Mesenchymal stem cell (in vitro differentiated cells and primary cell): ENCODE results near the gene ZNF644.
"Not testable (repeated sequence)": the region's sequence is repeated elsewhere in the genome, so short reads cannot be mapped to it uniquely, and the experiment has no call there.

Experiments
- DNase-seq: peaks from one replicate; pipeline ENCODE4 v3.0.0-alpha.2; 2013
- H2AFZ ChIP-seq: one replicate; pipeline ENCODE4 v1.6.1; 2013; ENCODE audit warnings: low read depth, mild to moderate bottlenecking, control low read depth, inconsistent platforms, low read length, moderate library complexity
- H2AK5ac ChIP-seq: 2 replicates; pipeline ENCODE4 v1.6.1; 2013; ENCODE audit warnings: low read length, moderate library complexity, mild to moderate bottlenecking, inconsistent platforms; ENCODE audit not compliant: severe bottlenecking
- H2BK120ac ChIP-seq: one replicate; pipeline ENCODE4 v1.6.1; 2013; ENCODE audit warnings: low read depth, mild to moderate bottlenecking, inconsistent platforms, low read length, moderate library complexity
- H2BK12ac ChIP-seq, 2 experiments: one replicate each; pipeline ENCODE4 v1.6.1; 2013; ENCODE audit warnings: inconsistent platforms in 2 of 2, low read length in 2 of 2, mild to moderate bottlenecking in 2 of 2, moderate library complexity in 2 of 2, control low read depth in 1 of 2
- H2BK15ac ChIP-seq: one replicate; pipeline ENCODE4 v1.6.1; 2013; ENCODE audit warnings: mild to moderate bottlenecking, low read depth, inconsistent platforms; ENCODE audit not compliant: poor library complexity, severe bottlenecking
- H2BK5ac ChIP-seq: 2 replicates; pipeline ENCODE4 v1.6.1; 2013; ENCODE audit warnings: low read depth, mild to moderate bottlenecking, low read length, control low read depth, inconsistent platforms; ENCODE audit not compliant: poor library complexity, severe bottlenecking
- H3K14ac ChIP-seq, 2 experiments: one replicate each; pipeline ENCODE4 v1.6.1; 2013; ENCODE audit warnings: inconsistent platforms in 2 of 2, low read length in 2 of 2, control low read depth in 1 of 2, mild to moderate bottlenecking in 1 of 2, moderate library complexity in 1 of 2
- H3K18ac ChIP-seq, 2 experiments: one replicate each; pipeline ENCODE4 v1.6.1; 2013; ENCODE audit warnings: inconsistent platforms in 2 of 2, low read length in 2 of 2, control low read depth in 1 of 2, low read depth in 1 of 2, mild to moderate bottlenecking in 1 of 2
- H3K23ac ChIP-seq, 2 experiments: one replicate each; pipeline ENCODE4 v1.6.1; 2013; ENCODE audit warnings: inconsistent platforms in 2 of 2, low read length in 2 of 2, mild to moderate bottlenecking in 2 of 2, moderate library complexity in 2 of 2, control low read depth in 1 of 2
- H3K27ac ChIP-seq: 2 replicates; pipeline ENCODE4 v1.5.1; 2013; ENCODE audit warnings: mild to moderate bottlenecking, moderate library complexity, low read length, control low read depth, inconsistent platforms; ENCODE audit not compliant: poor library complexity, severe bottlenecking
- H3K27me3 ChIP-seq, 2 experiments: 2 replicates each; pipeline versions ENCODE4 v1.6.1 to v1.7.0; 2013; ENCODE audit warnings: low read length in 2 of 2, mild to moderate bottlenecking in 2 of 2, moderate library complexity in 2 of 2, control low read depth in 1 of 2, inconsistent platforms in 1 of 2; ENCODE audit not compliant: control insufficient read depth in 1 of 2, insufficient read depth in 1 of 2
- H3K36me3 ChIP-seq, 2 experiments: 2 replicates each; pipeline versions ENCODE4 v1.6.1 to v1.7.0; 2013; ENCODE audit warnings: low read length in 2 of 2, control low read depth in 1 of 2, inconsistent platforms in 1 of 2, low read depth in 1 of 2, mild to moderate bottlenecking in 1 of 2; ENCODE audit not compliant: insufficient read depth in 2 of 2, control insufficient read depth in 1 of 2
- H3K4ac ChIP-seq, 2 experiments: one replicate each; pipeline ENCODE4 v1.6.1; 2013; ENCODE audit warnings: inconsistent platforms in 2 of 2, low read length in 2 of 2, mild to moderate bottlenecking in 2 of 2, moderate library complexity in 2 of 2, control low read depth in 1 of 2, low read depth in 1 of 2
- H3K4me1 ChIP-seq: 2 replicates; pipeline ENCODE4 v1.6.1; 2013; ENCODE audit warnings: low read depth, low read length, control low read depth; ENCODE audit not compliant: control insufficient read depth, insufficient read depth
- H3K4me2 ChIP-seq: 2 replicates; pipeline ENCODE4 v1.6.1; 2013; ENCODE audit warnings: low read length, mild to moderate bottlenecking, inconsistent platforms; ENCODE audit not compliant: poor library complexity, severe bottlenecking
- H3K4me3 ChIP-seq, 2 experiments: 2 replicates each; pipeline versions ENCODE4 v1.5.1 to v1.7.0; 2013; ENCODE audit warnings: low read length in 2 of 2, mild to moderate bottlenecking in 2 of 2, control low read depth in 1 of 2, low read depth in 1 of 2; ENCODE audit not compliant: insufficient read depth in 1 of 2
- H3K79me1 ChIP-seq: replicated peaks from 2 replicates; pipeline ENCODE4 v1.6.1; 2013; ENCODE audit warnings: mild to moderate bottlenecking, control low read depth, low read length, inconsistent platforms; ENCODE audit not compliant: poor library complexity, severe bottlenecking
- H3K9ac ChIP-seq: 2 replicates; pipeline ENCODE4 v1.7.0; 2013; ENCODE audit warnings: mild to moderate bottlenecking, low read length, moderate library complexity
- H3K9me3 ChIP-seq: 2 replicates; pipeline ENCODE4 v1.7.0; 2013; ENCODE audit warnings: mild to moderate bottlenecking, low read length; ENCODE audit not compliant: control insufficient read depth
- H4K8ac ChIP-seq: one replicate; pipeline ENCODE4 v1.6.1; 2013; ENCODE audit warnings: inconsistent platforms, mild to moderate bottlenecking, low read length, moderate library complexity
- H4K91ac ChIP-seq: one replicate; pipeline ENCODE4 v1.6.1; 2013; ENCODE audit warnings: mild to moderate bottlenecking, low read length, inconsistent platforms
- WGBS: methylation state at CpG from one replicate; pipeline ENCODE4 v1.1.7; 2013; ENCODE audit warnings: mixed read lengths; 5-methylcytosine and 5-hydroxymethylcytosine counted together

Gene ZNF644

DNA sequence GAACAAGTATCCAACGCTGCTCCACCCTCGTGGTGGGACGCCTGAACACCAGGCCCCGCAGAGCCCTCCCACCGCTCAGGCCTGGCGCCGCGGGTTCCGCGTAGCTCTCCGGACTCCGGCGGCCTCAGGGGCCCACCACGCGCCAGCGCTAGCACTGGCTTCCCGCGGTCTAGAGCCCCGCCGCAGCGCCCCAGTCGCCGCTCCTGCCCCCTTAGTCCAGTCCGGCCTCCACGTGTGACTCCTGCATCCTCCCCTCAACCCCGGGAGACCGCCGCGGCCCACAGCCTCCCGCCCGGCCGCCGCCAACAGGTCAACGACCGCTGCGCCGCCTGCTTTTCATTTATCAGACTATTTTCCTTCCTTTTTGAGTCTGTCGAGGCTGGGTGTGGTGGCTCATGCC, 128.2 kb downstream of the ZNF644 start:
- not testable (repeated sequence) for H2AFZ ChIP-seq, H3K14ac ChIP-seq, H3K4me2 ChIP-seq, H2BK12ac ChIP-seq, H3K9me3 ChIP-seq, H2BK120ac ChIP-seq, H4K8ac ChIP-seq, H2BK15ac ChIP-seq, H3K27ac ChIP-seq, H3K4me1 ChIP-seq, H3K4me3 ChIP-seq, H3K18ac ChIP-seq, H4K91ac ChIP-seq, DNase-seq, H3K23ac ChIP-seq, H3K27me3 ChIP-seq, H3K79me1 ChIP-seq, H2AK5ac ChIP-seq, H2BK5ac ChIP-seq, H3K4ac ChIP-seq, H3K9ac ChIP-seq
- H3K36me3 ChIP-seq, result peaks cover 0 to 17% of the 10 kb centered on the region in 2 experiments
- 99% methylated on average over 37 of the region's 38 CpGs for WGBS

DNA sequence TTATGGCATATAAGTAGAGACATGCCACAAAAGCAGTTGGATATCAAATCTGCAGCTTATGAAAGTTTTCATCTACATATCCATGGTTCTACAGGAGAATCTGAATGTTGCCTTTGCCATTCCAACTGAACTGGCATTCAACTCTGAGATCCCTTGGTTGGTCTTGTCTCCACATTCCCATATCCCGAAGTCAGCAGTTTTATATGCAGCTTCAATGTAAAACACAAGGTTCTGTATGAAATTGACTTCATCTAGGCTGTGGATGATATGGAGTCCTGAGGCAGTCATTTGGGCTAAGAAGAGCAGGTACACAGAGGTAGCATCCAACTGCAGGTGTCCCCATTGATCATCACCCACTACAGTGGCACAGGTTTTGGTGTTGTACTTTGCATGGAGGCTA, 129.0 kb downstream of the ZNF644 start:
- H2AK5ac ChIP-seq, DNase-seq, H2BK12ac ChIP-seq, H2BK5ac ChIP-seq, H4K8ac ChIP-seq, H2BK15ac ChIP-seq, H3K18ac ChIP-seq, H3K9ac ChIP-seq, H2AFZ ChIP-seq, H2BK120ac ChIP-seq, H3K14ac ChIP-seq, H3K4me1 ChIP-seq, H4K91ac ChIP-seq, H3K23ac ChIP-seq, H3K9me3 ChIP-seq, H3K27me3 ChIP-seq, H3K4me2 ChIP-seq, H3K4me3 ChIP-seq, H3K27ac ChIP-seq, H3K79me1 ChIP-seq, H3K4ac ChIP-seq: not testable (repeated sequence)
- WGBS, result no CpG with 5 or more reads among the region's 1 CpG
- peaks cover 0 to 11% of the 10 kb centered on the region in 2 experiments for H3K36me3 ChIP-seq

DNA sequence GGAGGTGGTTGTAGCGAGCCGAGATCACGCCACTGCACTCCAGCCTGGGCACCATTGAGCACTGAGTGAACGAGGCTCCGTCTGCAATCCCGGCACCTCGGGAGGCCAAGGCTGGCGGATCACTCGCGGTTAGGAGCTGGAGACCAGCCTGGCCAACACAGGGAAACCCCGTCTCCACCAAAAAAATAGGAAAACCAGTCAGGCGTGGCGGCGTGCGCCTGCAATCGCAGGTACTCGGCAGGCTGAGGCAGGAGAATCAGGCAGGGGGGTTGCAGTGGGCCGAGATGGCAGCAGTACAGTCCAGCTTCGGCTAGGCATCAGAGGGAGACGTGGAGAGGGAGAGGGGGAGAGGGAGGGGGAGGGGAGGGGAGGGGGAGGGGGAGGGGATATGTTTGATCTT, 129.6 kb downstream of the ZNF644 start:
- not testable (repeated sequence) for H4K8ac ChIP-seq, H2AFZ ChIP-seq, H3K23ac ChIP-seq, H4K91ac ChIP-seq, H3K4me2 ChIP-seq, H3K4me3 ChIP-seq, H2BK12ac ChIP-seq, H2BK120ac ChIP-seq, H3K36me3 ChIP-seq, H3K4me1 ChIP-seq, H3K9me3 ChIP-seq, H3K79me1 ChIP-seq, H3K27me3 ChIP-seq, DNase-seq, H3K14ac ChIP-seq, H2BK15ac ChIP-seq, H3K9ac ChIP-seq, H2AK5ac ChIP-seq, H3K4ac ChIP-seq, H3K27ac ChIP-seq, H2BK5ac ChIP-seq, H3K18ac ChIP-seq
- WGBS, result 97% methylated on average over 15 of the region's 20 CpGs

- H3K4ac ChIP-seq, H3K9ac ChIP-seq, H2BK120ac ChIP-seq, H3K14ac ChIP-seq, H3K79me1 ChIP-seq, H3K4me1 ChIP-seq, H4K91ac ChIP-seq, H3K27ac ChIP-seq, H3K4me3 ChIP-seq, H3K18ac ChIP-seq, H2BK5ac ChIP-seq, H4K8ac ChIP-seq, H3K9me3 ChIP-seq, H3K23ac ChIP-seq, H3K4me2 ChIP-seq, DNase-seq, H2BK15ac ChIP-seq, H2AFZ ChIP-seq, H2BK12ac ChIP-seq, H3K27me3 ChIP-seq, H3K36me3 ChIP-seq, H2AK5ac ChIP-seq: not testable (repeated sequence)
- 97% methylated on average over 18 of the region's 28 CpGs for WGBS
These were observed 130.1 kb downstream of the ZNF644 start for GRCh38 chr1:90891756-90892155.
